ENCODE data around the gene KIF3C. TPM values are rescaled to one million over a fixed set of nuclear protein-coding genes. Genes with fewer than 3 reads are reported as not detected.

KIF3C gene
- total RNA-seq, 8 experiments from 2014 or later, result 1.1 to 61.7 (median 48.5) TPM

Other genes with a start within 250 kb of the KIF3C start
- gene ASXL2, start 104.0 kb downstream of the KIF3C start, total RNA-seq, result 10 to 100 TPM in 4 of 8 experiments, 1 to 10 TPM in 4; 3.3 to 24.0 (median 8.2) TPM
- gene RAB10, start 51.6 kb upstream of the KIF3C start, total RNA-seq, result 100 to 1,000 TPM in 2 of 8 experiments, 10 to 100 TPM in 6; 78.0 to 135 (median 86.2) TPM
- 10 to 100 TPM in 2 of 8 experiments, 1 to 10 TPM in 6; 1.0 to 17.1 (median 5.0) TPM for gene GAREM2, start 190.6 kb upstream of the KIF3C start, total RNA-seq